SKM-1 treated with dmso at 0.1 percent for 144 hours (cell line): ENCODE data around the gene IRS1.
"Not testable (repeated sequence)": the region's sequence is repeated elsewhere in the genome, so short reads cannot be mapped to it uniquely, and the experiment has no call there.

ENCODE experiments used
- DNase-seq: peaks from one replicate; lab custom pipeline; 2025; ENCODE audit not compliant: unreplicated experiment; lab: John Stamatoyannopoulos, UW

Gene IRS1, protein sequence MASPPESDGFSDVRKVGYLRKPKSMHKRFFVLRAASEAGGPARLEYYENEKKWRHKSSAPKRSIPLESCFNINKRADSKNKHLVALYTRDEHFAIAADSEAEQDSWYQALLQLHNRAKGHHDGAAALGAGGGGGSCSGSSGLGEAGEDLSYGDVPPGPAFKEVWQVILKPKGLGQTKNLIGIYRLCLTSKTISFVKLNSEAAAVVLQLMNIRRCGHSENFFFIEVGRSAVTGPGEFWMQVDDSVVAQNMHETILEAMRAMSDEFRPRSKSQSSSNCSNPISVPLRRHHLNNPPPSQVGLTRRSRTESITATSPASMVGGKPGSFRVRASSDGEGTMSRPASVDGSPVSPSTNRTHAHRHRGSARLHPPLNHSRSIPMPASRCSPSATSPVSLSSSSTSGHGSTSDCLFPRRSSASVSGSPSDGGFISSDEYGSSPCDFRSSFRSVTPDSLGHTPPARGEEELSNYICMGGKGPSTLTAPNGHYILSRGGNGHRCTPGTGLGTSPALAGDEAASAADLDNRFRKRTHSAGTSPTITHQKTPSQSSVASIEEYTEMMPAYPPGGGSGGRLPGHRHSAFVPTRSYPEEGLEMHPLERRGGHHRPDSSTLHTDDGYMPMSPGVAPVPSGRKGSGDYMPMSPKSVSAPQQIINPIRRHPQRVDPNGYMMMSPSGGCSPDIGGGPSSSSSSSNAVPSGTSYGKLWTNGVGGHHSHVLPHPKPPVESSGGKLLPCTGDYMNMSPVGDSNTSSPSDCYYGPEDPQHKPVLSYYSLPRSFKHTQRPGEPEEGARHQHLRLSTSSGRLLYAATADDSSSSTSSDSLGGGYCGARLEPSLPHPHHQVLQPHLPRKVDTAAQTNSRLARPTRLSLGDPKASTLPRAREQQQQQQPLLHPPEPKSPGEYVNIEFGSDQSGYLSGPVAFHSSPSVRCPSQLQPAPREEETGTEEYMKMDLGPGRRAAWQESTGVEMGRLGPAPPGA (N-terminal part only)

DNA sequence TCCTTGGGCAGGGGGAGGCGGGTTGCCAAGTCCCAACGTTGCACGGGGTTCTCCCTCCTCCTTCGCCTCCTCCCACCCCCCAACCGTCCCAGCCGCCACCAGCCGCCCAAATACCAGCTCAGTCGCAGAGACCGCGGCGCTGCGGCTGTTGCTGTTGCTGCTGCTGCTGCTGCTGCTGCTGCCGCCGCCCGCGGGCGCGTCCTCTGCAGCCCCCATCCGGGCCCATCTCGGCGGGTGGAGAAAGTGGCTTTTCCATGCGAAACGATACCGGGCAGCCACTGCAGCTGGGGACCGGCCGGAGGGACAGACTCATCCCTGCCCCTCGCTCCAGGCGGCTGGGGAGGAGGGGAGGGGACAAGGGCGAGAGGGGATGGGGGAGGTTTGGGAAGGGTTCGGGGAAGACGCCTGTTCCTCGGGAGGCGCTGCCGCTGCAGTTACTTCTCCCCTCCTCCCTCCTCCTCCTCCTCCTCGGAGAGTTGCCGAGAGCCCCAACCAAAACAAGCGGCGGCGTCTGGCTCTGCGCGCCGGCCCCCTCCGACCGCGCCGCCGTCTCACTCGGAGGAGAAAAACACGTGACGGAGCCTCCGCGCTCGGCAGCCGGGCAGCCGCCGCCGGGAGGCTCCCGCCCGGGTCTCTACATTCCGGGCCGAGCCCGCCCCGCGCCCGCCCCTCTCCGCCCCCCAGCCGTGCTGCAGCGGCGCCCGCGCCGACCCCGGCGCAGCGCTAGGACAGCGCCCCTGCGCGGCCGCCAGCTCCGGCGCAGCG lies at the start of gene IRS1:
IRS1 (minus strand) TSS at position 610 of the 765 bp plus-strand sequence. CDS start 1,082 bp downstream, outside the sequence.
- peak; percentile 39 for DNase-seq

DNA sequence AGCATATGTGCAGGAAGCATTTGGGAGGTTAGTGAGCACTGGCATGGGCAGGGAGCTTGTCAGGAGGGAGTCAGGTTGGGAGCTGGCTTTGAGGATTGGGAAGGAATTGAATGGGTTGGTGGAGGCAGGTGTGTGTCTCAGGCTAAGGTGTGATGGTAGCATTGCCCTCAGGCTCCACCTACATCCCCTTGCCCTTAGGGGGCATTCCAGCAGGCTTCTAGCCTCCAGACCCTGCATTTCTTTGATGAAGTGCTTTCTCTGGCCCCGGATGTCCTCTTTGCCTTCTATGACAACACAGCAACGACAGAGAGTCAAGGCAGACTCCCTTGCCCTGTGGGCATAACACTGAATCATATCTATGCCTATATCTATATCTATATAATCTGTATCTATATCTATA lies 49.7 kb upstream of the IRS1 start:
- DNase-seq, result no peak

DNA sequence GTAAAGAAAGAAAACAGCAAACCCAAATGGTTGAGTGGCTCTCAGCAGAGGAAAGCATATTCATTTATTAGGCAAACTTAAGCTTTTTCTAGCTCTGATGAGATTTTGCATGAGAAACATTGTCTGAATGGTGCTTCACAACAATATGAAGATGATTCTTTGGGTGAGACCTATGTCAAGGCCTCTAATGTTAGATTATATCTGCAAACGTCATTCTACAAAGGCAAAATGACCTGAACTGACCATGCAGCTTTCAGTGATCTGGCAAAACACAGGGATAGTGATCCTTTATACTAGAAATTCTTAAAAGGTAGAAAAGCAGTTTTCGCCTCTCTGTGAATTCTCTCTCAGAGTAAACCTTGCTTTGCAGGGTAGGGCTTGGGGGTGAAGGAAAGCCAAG lies 47.9 kb upstream of the IRS1 start:
- no peak for DNase-seq

DNA sequence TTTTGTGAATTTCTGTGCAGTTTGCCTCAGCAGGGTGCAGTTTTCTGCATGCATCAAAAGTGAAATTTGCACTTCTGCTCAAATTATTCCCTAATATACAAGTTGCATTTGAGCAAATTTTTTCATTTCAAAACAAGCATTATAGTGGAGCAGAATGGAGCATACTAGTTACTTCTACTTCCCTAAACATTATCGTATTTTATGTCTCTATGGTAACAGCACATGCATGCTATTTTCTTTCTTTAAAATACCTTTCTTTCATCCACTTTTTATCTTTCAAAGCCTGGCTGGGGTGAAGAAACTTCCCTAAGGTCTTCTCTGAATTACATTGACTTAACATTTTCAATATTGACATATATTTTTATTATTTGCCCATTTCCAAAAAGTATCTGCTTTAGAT lies 47.5 kb upstream of the IRS1 start:
- no peak for DNase-seq

DNA sequence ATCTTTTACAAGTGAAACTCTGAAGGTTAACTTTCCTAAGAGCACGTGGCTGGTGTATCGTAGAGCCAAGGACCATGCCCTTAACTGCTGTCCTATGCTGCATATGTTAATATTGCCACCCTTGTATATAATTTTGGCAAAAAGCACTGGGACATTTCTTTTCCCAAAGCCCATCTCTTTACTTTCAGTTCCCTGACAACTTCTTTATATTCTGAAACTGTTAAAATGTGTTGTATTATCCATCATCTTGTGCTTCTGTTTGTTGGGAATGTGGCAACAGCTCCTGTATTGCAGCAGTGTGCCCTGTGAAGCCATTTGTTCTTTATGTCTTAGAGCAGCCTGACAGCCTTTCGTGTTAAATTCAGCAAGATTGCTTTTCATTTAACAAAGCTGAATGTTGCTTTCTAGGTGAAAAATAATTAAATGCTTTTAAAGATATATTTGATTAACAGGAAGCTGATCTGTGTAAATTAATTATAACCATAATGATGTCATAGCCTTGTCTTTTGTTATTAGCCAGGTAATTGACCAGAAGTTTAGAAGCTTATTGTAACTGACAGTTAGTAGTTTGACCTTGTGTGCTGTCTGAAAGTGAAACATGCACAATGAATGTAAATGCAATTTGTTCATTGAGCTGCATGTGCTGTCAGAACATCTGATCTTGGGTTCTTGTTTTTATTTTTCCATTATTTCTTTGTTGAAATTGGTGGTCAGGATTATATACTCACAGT lies 45.9 kb upstream of the IRS1 start:
- no peak for DNase-seq

DNA sequence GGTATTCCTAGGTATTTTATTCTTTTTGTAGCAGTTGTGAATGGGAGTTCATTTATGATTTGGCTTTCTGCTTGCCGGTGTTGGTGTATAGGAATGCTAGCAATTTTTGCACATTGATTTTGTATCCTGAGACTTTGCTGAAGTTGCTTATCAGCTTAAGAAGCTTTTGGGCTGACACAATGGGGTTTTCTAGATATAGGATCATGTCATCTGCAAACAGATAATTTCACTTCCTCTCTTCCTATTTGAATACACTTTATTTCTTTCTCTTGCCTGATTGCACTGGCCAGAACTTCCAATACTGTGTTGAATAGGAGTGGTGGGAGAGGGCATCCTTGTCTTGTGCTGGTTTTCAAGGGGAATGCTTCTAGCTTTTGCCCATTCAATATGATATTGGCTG lies 43.4 kb upstream of the IRS1 start:
- not testable (repeated sequence) for DNase-seq

DNA sequence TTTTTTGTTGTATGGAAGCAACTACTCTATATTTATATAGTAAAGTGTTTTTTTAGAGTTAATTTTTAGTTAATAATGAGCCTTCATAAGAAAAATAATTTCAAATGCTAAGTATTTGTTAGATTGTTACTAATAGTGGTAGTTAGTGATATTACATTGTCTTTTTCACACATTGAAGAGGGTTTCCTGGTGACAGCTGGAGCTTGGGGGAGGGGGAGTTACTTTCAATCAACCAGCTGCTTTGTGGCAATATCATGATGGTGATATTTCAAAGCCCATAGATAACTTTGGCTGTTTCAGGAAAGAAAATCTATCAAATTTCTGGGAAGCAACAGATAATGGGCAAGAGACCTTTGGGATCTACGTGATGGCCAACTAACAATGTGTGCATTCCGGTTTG lies 40.3 kb upstream of the IRS1 start:
- no peak for DNase-seq

DNA sequence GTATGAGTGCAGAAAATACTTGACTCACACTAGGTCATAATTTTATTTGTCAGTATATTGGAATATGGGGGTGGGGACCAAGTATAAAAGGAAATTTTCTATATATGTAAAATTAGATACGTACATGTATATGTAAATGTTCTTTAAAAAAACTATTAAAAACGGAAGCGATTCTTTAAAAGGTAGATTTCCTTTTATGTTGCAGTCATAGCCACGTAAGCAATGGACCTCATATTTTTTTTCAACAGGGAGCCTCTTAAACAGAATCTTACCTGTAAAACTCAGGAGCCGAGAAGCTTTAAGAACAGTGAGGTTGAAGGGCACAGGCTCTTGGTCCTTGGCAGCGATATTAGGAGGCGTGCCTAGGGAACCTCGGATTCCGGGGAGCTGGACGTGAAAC lies 39.5 kb upstream of the IRS1 start:
- DNase-seq, result no peak

DNA sequence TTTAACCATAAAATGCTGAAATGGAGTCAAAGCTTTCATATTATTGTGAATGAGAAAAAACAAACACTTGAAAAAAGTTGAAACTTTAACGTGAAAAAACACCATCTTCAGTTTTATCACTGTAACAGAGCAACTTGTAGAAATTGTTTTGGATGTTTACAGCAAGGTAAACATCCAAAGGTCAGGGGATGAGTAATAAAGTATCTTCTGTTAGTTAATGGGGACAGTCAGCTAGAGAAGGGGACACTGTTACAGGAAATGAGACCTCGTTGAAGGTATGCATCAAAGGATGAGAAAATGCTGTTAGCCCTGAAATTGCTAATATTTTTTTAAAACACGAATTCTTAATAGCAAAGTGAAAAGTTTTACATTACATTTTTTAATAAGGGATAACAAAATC lies 39.1 kb upstream of the IRS1 start:
- DNase-seq, result no peak

DNA sequence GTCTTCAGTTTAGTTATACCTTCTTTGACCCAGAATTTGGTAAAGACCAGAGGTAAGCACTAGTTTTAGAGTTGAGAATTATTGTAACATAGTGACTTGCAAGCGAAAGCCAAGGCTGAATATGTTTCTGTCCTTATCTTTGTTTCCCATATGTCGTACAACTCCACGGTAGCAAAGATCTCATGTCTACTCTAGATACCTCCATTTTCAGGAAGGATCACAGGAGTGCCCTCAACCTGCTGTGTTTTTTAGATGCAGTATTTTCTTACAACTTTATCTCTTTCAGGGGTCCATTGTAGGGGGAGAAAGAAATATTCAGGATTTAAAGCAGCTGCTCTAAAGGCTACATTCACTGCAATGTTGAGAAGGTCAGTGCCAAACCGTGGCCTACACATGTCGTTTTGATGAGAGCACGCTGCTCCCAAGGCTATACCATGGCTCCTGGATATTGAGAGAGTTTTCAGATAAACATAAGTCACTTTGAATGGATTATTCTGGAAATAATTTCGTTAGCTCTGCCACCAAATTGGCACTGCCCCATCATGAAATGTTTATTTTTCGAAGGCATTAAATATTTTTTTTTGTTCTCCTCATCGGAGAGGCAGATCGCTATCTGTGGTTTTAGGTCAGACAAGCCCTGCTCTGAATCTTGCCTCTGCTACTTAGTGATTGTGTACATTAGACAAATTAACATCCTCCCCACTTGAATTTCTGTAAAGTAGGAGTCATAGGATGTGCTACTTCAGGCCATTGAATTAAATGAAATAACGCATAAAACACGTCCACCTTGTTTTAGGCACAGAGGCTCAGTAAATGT lies 38.4 kb upstream of the IRS1 start:
- no peak for DNase-seq

DNA sequence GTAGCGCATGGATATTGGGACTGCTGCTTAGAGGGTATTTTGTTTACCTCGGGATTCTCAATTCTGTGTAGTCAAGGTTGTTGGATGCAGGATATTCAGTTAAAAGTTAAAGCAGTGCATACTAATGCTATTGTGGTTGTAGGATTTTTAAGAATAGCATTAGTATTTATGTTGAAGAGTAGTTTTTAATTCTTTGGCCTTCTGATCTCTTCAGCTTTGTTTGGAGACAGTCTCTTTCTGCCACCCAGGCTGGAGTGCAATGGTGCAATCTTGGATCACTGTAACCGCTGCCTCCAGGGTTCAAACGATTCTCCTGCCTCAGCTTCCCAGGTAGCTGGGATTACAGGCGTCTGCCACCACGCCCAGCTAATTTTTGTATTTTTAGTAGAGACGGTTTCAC lies 37.7 kb upstream of the IRS1 start:
- no peak for DNase-seq

DNA sequence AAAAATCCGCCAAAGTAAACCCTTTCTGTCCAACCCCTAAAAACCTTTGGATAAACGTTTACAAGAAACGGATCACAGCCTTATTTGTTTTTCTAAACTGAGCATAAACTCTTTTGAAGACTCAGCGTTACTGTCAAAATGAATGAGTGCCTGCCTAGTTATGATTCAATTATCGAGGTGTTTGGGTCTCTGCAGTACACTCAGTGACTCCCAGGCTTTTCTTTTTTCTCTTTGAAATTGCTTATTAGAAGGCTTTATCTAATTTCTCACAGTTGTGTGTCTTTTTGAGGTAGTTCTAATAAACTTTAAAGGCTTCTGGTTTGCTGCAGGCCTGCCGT lies 36.9 kb upstream of the IRS1 start:
- no peak for DNase-seq

DNA sequence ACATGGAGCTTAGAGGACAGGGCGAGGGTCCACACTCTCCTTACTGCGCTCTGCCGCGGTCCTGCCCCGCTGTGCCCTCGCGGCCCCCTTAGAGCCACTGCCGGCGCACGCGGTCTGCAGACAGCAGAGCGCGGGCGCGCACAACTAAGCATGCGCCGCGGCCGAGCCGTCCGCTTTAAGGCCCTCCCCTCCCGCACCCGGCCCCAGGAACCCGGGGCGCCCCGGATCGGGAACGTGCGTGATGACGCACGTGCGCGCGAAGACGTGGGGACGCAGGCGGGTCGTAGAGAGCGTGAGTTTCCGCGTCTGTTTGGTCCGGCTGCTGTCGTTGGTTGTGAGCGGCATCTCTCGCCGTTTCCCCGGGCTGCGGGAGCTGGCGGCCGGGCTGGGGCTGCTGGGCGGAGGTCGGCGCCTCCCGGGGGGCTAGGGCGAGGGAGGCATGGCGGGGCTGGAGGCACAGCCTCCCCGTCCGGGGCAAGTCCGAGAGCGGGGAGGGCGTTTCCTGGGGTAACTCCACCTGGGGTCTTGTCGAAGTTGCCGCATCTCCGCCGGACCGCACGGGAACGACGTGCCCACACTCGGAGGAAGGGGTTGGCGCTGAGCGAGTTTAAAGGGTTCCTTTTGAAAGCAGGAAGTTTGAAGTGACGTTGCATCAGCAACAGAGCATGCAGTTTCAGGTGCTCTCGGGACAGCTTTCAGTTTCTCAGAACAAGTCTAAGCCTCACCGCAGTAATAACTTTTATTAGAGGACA lies 36.4 kb upstream of the IRS1 start, which contains the start of gene RHBDD1:
RHBDD1 (plus strand) TSS at position 259 of the 752 bp plus-strand sequence. CDS start 28,640 bp downstream, outside the sequence.
- DNase-seq, result peak; percentile 89

DNA sequence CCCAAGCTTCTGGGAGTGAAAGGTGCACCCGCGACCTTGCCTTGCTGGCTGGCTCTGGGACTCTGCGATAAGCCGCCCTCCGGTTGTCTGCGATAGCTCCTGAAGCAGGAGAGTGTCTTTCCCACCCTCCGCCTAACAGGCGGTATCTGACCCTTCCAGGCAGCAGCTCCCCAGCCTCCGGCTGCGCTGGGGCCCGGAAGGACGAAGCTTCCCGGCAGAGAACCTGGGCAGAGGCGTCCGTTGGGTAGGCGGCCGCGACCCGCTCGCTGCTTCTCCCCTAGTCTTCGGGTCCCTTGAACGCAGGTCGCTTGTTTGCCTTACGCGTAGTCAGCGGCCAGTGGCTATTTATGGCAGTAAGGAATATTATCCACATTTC lies 35.8 kb upstream of the IRS1 start:
- DNase-seq, result no peak

DNA sequence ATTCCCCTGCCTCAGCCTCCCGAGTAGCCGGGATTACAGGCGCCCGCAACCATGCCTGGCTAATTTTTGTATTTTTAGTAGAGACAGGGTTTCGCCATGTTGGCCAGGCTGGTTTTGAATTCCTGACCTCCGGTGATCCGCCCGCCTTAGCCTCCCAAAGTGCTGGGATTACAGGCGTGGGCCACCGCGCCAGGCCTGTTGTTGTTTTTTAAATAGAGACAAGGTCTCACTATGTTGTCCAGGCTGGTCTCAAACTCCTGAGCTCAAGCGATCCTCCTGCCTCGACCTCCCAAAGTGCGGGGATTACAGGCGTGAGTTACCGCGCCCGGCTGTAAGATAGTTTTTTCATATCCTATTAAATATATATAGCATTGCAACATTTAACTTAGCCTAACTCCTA lies 35.3 kb upstream of the IRS1 start:
- not testable (repeated sequence) for DNase-seq

DNA sequence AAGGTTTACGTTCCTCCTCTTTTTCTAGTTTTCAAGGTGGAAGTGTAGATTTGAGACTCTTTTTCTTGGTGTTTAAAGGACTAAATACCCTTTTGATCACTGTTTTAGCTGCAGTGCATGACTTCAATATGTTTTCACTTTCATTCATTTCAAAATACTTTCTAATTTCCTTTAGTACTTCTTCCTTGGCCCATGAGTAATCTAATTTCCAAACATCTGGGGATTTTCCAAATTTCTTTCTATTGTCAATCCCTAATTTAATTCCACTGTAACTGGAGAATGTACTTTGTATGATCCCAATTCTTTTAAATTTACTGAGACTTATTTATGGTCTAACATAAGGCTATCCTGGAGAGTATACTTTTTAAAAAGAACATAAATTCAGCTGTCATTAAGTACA lies 32.4 kb upstream of the IRS1 start:
- DNase-seq, result no peak

DNA sequence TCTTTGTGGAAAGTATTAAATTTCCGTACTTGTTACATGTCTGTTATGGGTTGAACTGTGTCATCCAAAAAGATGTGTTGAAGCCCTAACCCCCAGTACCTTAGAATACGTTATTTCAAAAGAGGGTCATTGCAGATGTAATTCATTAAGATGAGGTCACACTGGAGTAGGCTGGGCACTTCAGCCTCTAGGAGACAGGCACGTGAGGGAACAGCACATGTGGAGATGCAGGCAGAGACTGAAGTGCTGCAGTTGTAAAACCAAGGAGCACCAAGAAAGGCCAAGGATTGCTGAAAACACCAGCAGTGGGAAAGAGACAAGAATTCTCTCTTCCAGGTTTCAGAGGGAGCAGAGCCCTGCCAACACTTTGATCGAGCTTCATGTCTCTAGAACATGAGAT lies 31.6 kb upstream of the IRS1 start:
- no peak for DNase-seq

DNA sequence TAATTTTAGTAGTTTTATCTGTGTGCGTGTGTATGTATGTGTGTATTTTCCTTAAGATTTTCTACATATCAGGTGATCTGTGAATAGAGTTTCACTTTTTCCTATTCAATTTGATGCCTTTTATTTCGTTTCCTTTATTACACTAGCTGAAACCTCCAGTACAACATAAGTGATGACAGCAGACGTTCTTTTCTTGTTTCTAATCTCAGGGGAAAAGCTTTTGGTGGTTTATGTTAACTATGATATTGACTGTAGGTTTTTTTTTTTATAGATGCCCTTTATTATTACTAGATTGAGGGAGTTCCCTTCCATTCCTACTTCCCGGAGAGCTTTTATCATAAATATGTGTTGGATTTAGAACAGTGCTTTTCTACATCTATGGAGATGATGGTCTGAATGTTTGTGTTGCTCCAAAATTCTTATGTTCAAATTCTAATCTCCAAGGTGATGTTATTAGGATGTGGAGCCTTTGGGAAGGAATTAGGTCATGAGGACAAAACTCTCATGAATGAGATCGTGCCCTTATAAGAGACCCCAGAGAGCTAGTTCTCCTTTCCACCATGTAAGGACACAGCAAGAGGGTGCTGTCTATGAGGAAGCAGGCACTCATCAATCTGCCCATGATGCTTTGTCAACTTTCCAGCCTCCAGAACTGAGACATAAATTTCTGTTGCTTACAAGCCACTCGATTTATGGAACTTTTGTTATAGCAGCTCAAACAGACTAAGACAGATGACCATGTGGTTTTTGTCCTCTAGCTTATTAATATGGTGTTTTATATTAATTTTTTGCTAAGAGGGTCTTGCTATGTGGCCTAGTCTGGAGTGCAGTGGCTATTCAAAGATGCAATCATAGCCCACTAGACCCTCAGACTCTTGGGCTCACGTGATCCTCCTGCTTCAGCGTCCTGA lies 30.4 kb upstream of the IRS1 start:
- no peak for DNase-seq
